ENCODE measurements around the gene RASGRP1. TPM values are rescaled to one million over a fixed set of nuclear protein-coding genes. Genes with fewer than 3 reads are reported as not detected.

RASGRP1 gene
- total RNA-seq, 1 donor from 2014 or later: 3.5 TPM

DNA sequence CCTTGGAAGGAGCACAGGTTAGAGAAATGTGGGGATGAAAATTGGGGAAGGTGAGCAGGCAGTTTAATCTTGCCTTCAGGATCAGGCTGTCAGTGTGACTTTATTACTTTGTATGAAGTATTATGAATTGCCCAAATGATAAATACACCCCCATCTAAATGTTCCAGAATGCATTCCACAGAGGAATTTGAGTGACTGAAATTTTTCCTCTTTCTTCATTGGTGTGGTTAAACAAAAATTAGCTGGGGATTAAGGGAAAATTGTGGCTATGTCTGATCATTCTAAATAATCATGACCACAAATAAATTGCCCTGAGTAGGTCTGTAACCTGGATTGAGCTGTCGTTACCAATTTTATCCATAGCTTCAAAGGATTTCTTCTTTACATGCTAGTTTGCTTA is 77.2 kb downstream of the RASGRP1 start:
- TF ChIP-seq, protein P1, sequence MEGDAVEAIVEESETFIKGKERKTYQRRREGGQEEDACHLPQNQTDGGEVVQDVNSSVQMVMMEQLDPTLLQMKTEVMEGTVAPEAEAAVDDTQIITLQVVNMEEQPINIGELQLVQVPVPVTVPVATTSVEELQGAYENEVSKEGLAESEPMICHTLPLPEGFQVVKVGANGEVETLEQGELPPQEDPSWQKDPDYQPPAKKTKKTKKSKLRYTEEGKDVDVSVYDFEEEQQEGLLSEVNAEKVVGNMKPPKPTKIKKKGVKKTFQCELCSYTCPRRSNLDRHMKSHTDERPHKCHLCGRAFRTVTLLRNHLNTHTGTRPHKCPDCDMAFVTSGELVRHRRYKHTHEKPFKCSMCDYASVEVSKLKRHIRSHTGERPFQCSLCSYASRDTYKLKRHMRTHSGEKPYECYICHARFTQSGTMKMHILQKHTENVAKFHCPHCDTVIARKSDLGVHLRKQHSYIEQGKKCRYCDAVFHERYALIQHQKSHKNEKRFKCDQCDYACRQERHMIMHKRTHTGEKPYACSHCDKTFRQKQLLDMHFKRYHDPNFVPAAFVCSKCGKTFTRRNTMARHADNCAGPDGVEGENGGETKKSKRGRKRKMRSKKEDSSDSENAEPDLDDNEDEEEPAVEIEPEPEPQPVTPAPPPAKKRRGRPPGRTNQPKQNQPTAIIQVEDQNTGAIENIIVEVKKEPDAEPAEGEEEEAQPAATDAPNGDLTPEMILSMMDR (conservative IDR thresholded peaks at IDR 0.05; ENCODE audit: low read depth, low read length): no peak
- H3K4me3 ChIP-seq (ENCODE audit: low read depth, low read length): no peak overlapping the region
- DNase-seq (ENCODE audit: low read depth): no peak

DNA sequence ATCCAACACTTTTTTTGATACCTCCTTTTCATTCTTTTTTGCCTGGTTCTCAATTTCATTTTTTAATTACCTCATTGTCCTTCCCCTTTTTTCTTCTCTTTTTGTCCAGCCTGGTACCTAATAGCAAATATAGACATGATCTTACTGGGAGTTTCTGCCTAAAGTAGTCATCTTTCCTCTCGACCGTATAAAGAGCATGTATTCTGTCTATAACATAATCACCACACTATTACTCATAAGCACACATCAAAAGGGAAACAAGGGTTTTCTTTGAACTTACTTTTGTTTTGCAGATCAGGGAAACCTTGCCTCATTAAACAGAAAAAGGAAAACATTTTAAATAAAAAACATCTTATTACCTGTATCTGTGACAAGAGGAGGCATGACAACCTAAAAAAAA is 77.7 kb downstream of the RASGRP1 start:
- TF ChIP-seq, protein P1 (conservative IDR thresholded peaks at IDR 0.05; ENCODE audit: low read depth, low read length): no peak

DNA sequence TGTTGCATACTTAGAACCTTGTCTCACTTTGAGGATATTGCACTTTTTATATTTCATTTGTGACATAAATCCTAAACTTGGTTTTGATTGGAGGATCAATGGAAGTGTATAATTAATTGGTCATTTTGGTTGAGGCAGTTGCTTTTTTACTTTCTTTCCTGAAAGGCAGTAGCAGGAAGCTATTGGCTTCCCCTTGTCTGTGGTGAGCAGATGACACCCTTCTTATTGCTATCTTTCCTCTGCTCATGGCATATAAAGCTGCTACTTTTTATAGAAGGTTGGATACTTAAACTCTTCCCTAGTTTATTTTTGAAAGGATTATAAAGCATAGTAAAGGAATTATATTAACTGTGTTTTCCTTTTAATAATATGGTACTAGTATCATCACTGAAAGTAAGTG is 82.0 kb downstream of the RASGRP1 start:
- TF ChIP-seq, protein P1 (conservative IDR thresholded peaks at IDR 0.05; ENCODE audit: low read depth, low read length): no peak
- no peak overlapping the region for H3K4me3 ChIP-seq (ENCODE audit: low read depth, low read length)
- no peak for DNase-seq (ENCODE audit: low read depth)

More for the DNA sequence above, 77.7 kb downstream of the RASGRP1 start:
- no peak overlapping the region for H3K4me3 ChIP-seq (ENCODE audit: low read depth, low read length)
- no peak for DNase-seq (ENCODE audit: low read depth)

DNA sequence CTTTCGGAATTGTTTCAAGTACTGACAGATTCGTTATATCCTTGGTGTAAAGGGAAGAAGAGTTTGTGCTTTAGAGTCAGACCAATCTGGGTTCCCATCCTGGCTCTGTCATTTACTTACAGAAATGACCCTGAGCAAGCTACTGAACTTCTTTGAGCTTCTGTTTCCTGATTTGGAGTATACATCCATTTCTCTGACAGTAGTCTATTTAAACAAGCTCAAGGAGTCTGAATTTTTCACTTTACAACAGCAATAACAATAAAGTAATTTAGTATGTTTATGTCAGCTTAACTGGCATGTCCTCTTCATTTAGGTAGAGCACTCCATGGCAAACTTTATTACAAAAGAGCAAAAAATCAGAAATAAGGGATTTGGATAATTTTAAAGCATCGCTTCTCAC is 82.9 kb downstream of the RASGRP1 start:
- no peak overlapping the region for H3K4me3 ChIP-seq (ENCODE audit: low read depth, low read length)
- no peak for DNase-seq (ENCODE audit: low read depth)
- TF ChIP-seq, protein P1 (conservative IDR thresholded peaks at IDR 0.05; ENCODE audit: low read depth, low read length): no peak

DNA sequence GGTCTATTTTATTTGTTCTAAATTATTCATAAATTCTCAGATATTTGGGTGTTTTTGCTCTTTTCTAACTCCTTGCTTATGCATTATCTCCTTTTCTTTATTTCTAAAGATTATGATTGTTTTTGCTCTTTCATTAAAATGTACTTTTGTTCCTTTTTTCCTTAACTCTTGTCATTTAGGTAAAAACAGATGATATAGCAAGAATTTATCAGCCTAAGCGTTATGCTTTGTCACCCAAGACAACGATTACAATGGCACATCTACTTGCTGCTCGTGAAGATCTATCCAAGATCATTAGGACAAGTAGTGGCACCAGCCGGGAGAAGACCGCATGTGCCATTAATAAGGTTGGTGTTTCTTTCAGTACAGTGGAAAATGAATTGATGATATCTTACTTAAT is 83.5 kb downstream of the RASGRP1 start:
- no peak for DNase-seq (ENCODE audit: low read depth)
- no peak overlapping the region for H3K4me3 ChIP-seq (ENCODE audit: low read depth, low read length)
- TF ChIP-seq, protein P1 (conservative IDR thresholded peaks at IDR 0.05; ENCODE audit: low read depth, low read length): no peak

DNA sequence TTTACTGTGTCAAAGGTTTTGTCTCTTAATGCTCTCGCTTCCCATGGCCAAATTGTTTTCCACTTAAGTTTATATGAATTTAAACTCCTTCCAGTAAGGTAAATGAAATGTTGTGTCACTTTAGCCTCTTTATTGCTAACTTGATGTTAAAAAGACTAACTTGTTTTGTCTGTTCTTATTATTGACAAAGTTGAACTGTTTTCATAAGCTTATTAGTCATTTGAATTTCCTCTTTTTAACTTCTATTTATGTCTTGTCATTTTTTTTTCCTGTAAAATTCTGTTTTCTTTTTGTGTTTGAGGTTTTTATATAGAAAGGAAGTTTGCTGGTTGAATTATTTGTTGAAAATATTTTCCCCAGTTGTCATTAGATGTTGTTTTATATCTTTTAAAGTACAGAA is 84.9 kb downstream of the RASGRP1 start:
- no peak for DNase-seq (ENCODE audit: low read depth)
- H3K4me3 ChIP-seq (ENCODE audit: low read depth, low read length): no peak overlapping the region
- TF ChIP-seq, protein P1 (conservative IDR thresholded peaks at IDR 0.05; ENCODE audit: low read depth, low read length): no peak

DNA sequence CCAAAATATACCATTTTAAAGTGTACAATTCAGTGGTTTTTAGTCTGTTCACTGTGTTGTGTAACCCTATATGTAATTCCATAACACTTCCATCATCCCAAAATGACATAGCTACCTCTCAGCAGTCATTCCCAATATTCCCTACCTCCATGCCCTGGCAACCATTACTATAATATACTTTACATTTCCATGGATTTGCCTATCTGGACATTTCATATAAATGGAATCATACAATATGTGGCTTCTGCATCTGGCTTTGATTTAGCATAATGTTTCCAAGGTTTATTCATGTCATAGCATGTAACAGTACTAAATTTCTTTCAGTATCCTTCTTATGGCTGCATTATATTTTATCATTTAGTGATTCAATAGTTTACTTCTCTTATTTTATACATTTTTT is 85.3 kb downstream of the RASGRP1 start:
- TF ChIP-seq, protein P1 (conservative IDR thresholded peaks at IDR 0.05; ENCODE audit: low read depth, low read length): no peak
- DNase-seq (ENCODE audit: low read depth): no peak
- H3K4me3 ChIP-seq (ENCODE audit: low read depth, low read length): no peak overlapping the region

Measured in epithelial cell of proximal tubule (primary cell).